Hepatocyte (in vitro differentiated cells): ENCODE measurements around the gene ITGA5. TPM values are rescaled to one million over a fixed set of nuclear protein-coding genes. Genes with fewer than 3 reads are reported as not detected.
A peak's percentile ranks its signal among the peaks of the same experiment; 100 is the strongest.

Source experiments
- DNase-seq: peaks from one replicate; pipeline ENCODE4 v3.0.0-alpha.2; 2016; ENCODE audit warnings: low spot score
- H2AFZ ChIP-seq: fragments of 200-600 bp; sonication (generic); 2 replicates; pipeline ENCODE4 v1.6.0; 2016; ENCODE audit warnings: antibody characterized with exemption, mild to moderate bottlenecking
- H3K27ac ChIP-seq: fragments of 200-600 bp; sonication (generic); 2 replicates; pipeline ENCODE4 v1.5.1; 2016; ENCODE audit warnings: mild to moderate bottlenecking
- H3K27me3 ChIP-seq: fragments of 200-600 bp; sonication (generic); 2 replicates; pipeline ENCODE4 v1.6.1; 2016
- H3K36me3 ChIP-seq: fragments of 200-600 bp; sonication (generic); replicated peaks from 2 replicates; pipeline ENCODE4 v1.5.1; 2016; ENCODE audit warnings: low read depth; ENCODE audit not compliant: insufficient read depth
- H3K4me1 ChIP-seq: fragments of 200-600 bp; sonication (generic); 2 replicates; pipeline ENCODE4 v1.5.1; 2016; ENCODE audit warnings: mild to moderate bottlenecking, moderate library complexity; ENCODE audit not compliant: insufficient read depth
- H3K4me2 ChIP-seq: fragments of 200-600 bp; sonication (generic); 2 replicates; pipeline ENCODE4 v1.6.0; 2016
- H3K4me3 ChIP-seq: fragments of 200-600 bp; sonication (generic); 2 replicates; pipeline ENCODE4 v1.5.1; 2016; ENCODE audit warnings: mild to moderate bottlenecking
- H3K79me2 ChIP-seq: fragments of 200-600 bp; sonication (generic); 2 replicates; pipeline ENCODE4 v1.6.0; 2017; ENCODE audit warnings: mild to moderate bottlenecking
- H3K9me2 ChIP-seq: fragments of 200-600 bp; sonication (generic); replicated peaks from 2 replicates; pipeline ENCODE4 v1.6.0; 2017; ENCODE audit warnings: mild to moderate bottlenecking; ENCODE audit not compliant: insufficient read depth
- H3K9me3 ChIP-seq: fragments of 200-600 bp; sonication (generic); 2 replicates; pipeline ENCODE4 v1.5.1; 2016; ENCODE audit warnings: low read depth, mild to moderate bottlenecking
- H4K20me1 ChIP-seq: fragments of 200-600 bp; sonication (generic); 2 replicates; pipeline ENCODE4 v1.6.0; 2016; ENCODE audit warnings: mild to moderate bottlenecking; ENCODE audit not compliant: insufficient read depth, poor library complexity, severe bottlenecking
- CTCF ChIP-seq: fragments of 200-600 bp; sonication (generic); IDR thresholded peaks from 2 replicates; pipeline ENCODE4 v1.5.1; 2016; ENCODE audit warnings: antibody characterized with exemption, mild to moderate bottlenecking; ENCODE audit not compliant: poor library complexity
- EZH2 ChIP-seq: fragments of 200-600 bp; sonication (generic); IDR thresholded peaks from 2 replicates; pipeline ENCODE4 v1.6.1; 2016; ENCODE audit warnings: antibody characterized with exemption, mild to moderate bottlenecking, borderline replicate concordance
- EZH2phosphoT487 ChIP-seq: fragments of 200-600 bp; sonication (generic); IDR thresholded peaks from one replicate; pipeline ENCODE4 v1.6.1; 2018; ENCODE audit warnings: antibody characterized with exemption, mild to moderate bottlenecking, low read depth, moderate library complexity; ENCODE audit not compliant: unreplicated experiment, severe bottlenecking
- WGBS: methylation state at CpG from one replicate; pipeline ENCODE4 v1.1.6; 2016; ENCODE audit warnings: low lambda C conversion rate; ENCODE audit errors: missing lambda C conversion rate; 5-methylcytosine and 5-hydroxymethylcytosine counted together
- polyA plus RNA-seq: library from polyadenylated mRNA; unstranded; fragments of >200 nt; fragmentation: Nextera tagmentation; extraction: Ambion mirVana; gene quantifications from 2 replicates; pipeline ENCODE4 v1.2.1, GENCODE V29; 2016
- total RNA-seq: library from RNA; depleted of rRNA; stranded (reverse); fragments of >200 nt; gene quantifications from 2 replicates; pipeline ENCODE4 v1.2.3, GENCODE V29; 2014

The ITGA5 gene
- total and polyA plus RNA-seq, 2 experiments from 2014 or later: 45.7 to 57.2 TPM

- no peaks in the 10 kb centered on the region for H3K9me2 ChIP-seq
- no peak overlapping the region for H3K27ac ChIP-seq
- no peak for DNase-seq
- H3K4me2 ChIP-seq: no peak overlapping the region
- no peaks in the 10 kb centered on the region for H3K79me2 ChIP-seq
- no peak overlapping the region for H2AFZ ChIP-seq
- H3K4me1 ChIP-seq: peaks cover 19% of the 10 kb centered on the region
- WGBS: 94% methylated on average over 3 of the region's 3 CpGs
- TF ChIP-seq EZH2phosphoT487 (no peak), CTCF (no peak), EZH2 (no peak)
- H3K4me3 ChIP-seq: no peak overlapping the region
- no peaks in the 10 kb centered on the region for H3K27me3 ChIP-seq
- no peaks in the 10 kb centered on the region for H4K20me1 ChIP-seq
- no peaks in the 10 kb centered on the region for H3K9me3 ChIP-seq
- no peaks in the 10 kb centered on the region for H3K36me3 ChIP-seq
These were observed 35.9 kb downstream of the ITGA5 start for GRCh38 chr12:54383041-54383609.

- 93% methylated on average over 4 of the region's 4 CpGs for WGBS
- Histone ChIP-seq H4K20me1 (no peaks in the 10 kb centered on the region), H3K79me2 (no peaks in the 10 kb centered on the region), H3K4me1 (peaks cover 19% of the 10 kb centered on the region), H3K4me3 (no peak overlapping the region), H3K27me3 (no peaks in the 10 kb centered on the region), H3K27ac (no peak overlapping the region), H3K36me3 (no peaks in the 10 kb centered on the region), H3K9me2 (no peaks in the 10 kb centered on the region), H3K9me3 (no peaks in the 10 kb centered on the region), H3K4me2 (no peak overlapping the region), H2AFZ (no peak overlapping the region)
- TF ChIP-seq CTCF (no peak), EZH2phosphoT487 (no peak), EZH2 (no peak)
- no peak for DNase-seq
These were observed 37.9 kb downstream of the ITGA5 start for GRCh38 chr12:54381136-54381535.

- Histone ChIP-seq H3K79me2 (no peaks in the 10 kb centered on the region), H3K36me3 (no peaks in the 10 kb centered on the region), H3K9me3 (no peaks in the 10 kb centered on the region), H3K4me1 (peaks cover 7% of the 10 kb centered on the region), H3K9me2 (no peaks in the 10 kb centered on the region), H3K4me3 (peak overlapping the region; percentile 68), H3K27ac (peak overlapping the region; percentile 35), H2AFZ (peak overlapping the region; percentile 77), H3K27me3 (no peaks in the 10 kb centered on the region), H4K20me1 (no peaks in the 10 kb centered on the region), H3K4me2 (peak overlapping the region; percentile 96)
- 14% methylated on average over 18 of the region's 19 CpGs for WGBS
- TF ChIP-seq CTCF (peak; percentile 100), EZH2 (no peak), EZH2phosphoT487 (no peak)
- peak; percentile 96 for DNase-seq
These were observed 39.5 kb downstream of the ITGA5 start for GRCh38 chr12:54379398-54380201.
